Esophagus muscularis mucosa (tissue), 4 donors: ENCODE results near the gene SLC51A. TPM values are rescaled to one million over a fixed set of nuclear protein-coding genes. Genes with fewer than 3 reads are reported as not detected.

Experiments used
- DNase-seq: peaks from one replicate; pipeline ENCODE4 v3.0.0-alpha.2; 2017; ENCODE audit errors: extremely low spot score
- H3K27ac ChIP-seq, 4 donors: fragments of 200-600 bp; sonication (generic); replicated peaks in 1 of 4; 1 replicate in 3 of 4; 2 replicates in 1 of 4; pipeline ENCODE4 v1.5.1; 2016 to 2019; ENCODE audit warnings: mild to moderate bottlenecking in 1 of 4
- H3K27me3 ChIP-seq, 4 donors: fragments of 200-600 bp; sonication (generic); one replicate each; pipeline versions ENCODE4 v1.5.1 to v1.6.0; 2016 to 2019
- H3K36me3 ChIP-seq, 4 donors: fragments of 200-600 bp; sonication (generic); one replicate each; pipeline ENCODE4 v1.5.1; 2016 to 2019
- H3K4me1 ChIP-seq, 4 donors: fragments of 200-600 bp; sonication (generic); one replicate each; pipeline ENCODE4 v1.5.1; 2016 to 2019
- H3K4me3 ChIP-seq, 4 donors: fragments of 200-600 bp; sonication (generic); 1 replicate in 2 of 4; 2 replicates in 2 of 4; pipeline ENCODE4 v1.5.1; 2016 to 2019; ENCODE audit warnings: mild to moderate bottlenecking in 4 of 4, moderate library complexity in 1 of 4
- H3K9me3 ChIP-seq, 4 donors: fragments of 200-600 bp; sonication (generic); 1 replicate in 3 of 4; 2 replicates in 1 of 4; pipeline ENCODE4 v1.5.1; 2016 to 2019
- CTCF ChIP-seq, 3 experiments: fragments of 200-600 bp in 2 of 3; fragments of 450-650 bp in 1 of 3; sonication (generic) in 2 of 3; IDR thresholded peaks; one replicate each; pipeline ENCODE4 v1.5.1; 2017 to 2019; ENCODE audit warnings: antibody characterized with exemption in 3 of 3, mild to moderate bottlenecking in 2 of 3, moderate library complexity in 1 of 3
- EP300 ChIP-seq: sonication (generic); formaldehyde crosslinking; IDR thresholded peaks from one replicate; pipeline ENCODE4 v1.6.1; 2017; ENCODE audit warnings: antibody characterized with exemption
- POLR2A ChIP-seq: fragments of 450-650 bp; IDR thresholded peaks from one replicate; pipeline ENCODE4 v1.6.1; 2017; ENCODE audit warnings: antibody characterized with exemption, moderate library complexity, mild to moderate bottlenecking, low read depth
- POLR2AphosphoS5 ChIP-seq, 2 donors: sonication (generic); formaldehyde crosslinking; IDR thresholded peaks; one replicate each; pipeline ENCODE4 v1.6.1; 2017; ENCODE audit warnings: antibody characterized with exemption in 2 of 2
- WGBS: methylation state at CpG from one replicate; pipeline ENCODE4 v1.1.5; 2018; 5-methylcytosine and 5-hydroxymethylcytosine counted together
- intact Hi-C: fragments of 100-400 bp; cut with DNase I; formaldehyde crosslinking; loops from one replicate; pipeline ENCODE4 v1.15.1; 2023
- total RNA-seq, 4 donors: library from RNA; depleted of rRNA; stranded (reverse); fragments of >200 nt; gene quantifications; one replicate each; pipeline versions ENCODE4 v1.1.0 to v1.2.1, GENCODE V29; 2016

The SLC51A gene
- total RNA-seq, 4 donors from 2014 or later = not detected

GRCh38 chr3:196272826-196273225 lies 56.5 kb downstream of the SLC51A start:
- WGBS = 98% methylated on average over 14 of the region's 14 CpGs
- intact Hi-C loops = no loop called here
- no peak overlapping the region for H3K4me3 ChIP-seq
- no peaks in the 10 kb centered on the region for H3K9me3 ChIP-seq
- DNase-seq = no peak
- H3K27me3 ChIP-seq = no peaks in the 10 kb centered on the region
- H3K27ac ChIP-seq = no peak overlapping the region
- peaks cover 0 to 43% (median 34%) of the 10 kb centered on the region in 4 donors for H3K36me3 ChIP-seq
- TF ChIP-seq EP300 = no peak
- TF ChIP-seq POLR2A = no peak
- TF ChIP-seq CTCF (IDR thresholded peaks at IDR 0.05) = no peak
- TF ChIP-seq POLR2AphosphoS5 (IDR thresholded peaks at IDR 0.05) = no peak
- H3K4me1 ChIP-seq = peaks cover 0 to 12% (median 9%) of the 10 kb centered on the region in 4 donors

- Histone ChIP-seq H3K27ac (no peak overlapping the region), H3K36me3 (peaks cover 0 to 37% (median 29%) of the 10 kb centered on the region in 4 donors), H3K9me3 (no peaks in the 10 kb centered on the region), H3K27me3 (no peaks in the 10 kb centered on the region), H3K4me3 (no peak overlapping the region), H3K4me1 (peaks cover 2 to 10% (median 9%) of the 10 kb centered on the region in 4 donors)
- TF ChIP-seq POLR2AphosphoS5 (IDR thresholded peaks at IDR 0.05) (no peak), EP300 (no peak), POLR2A (no peak), CTCF (IDR thresholded peaks at IDR 0.05) (no peak)
- no peak for DNase-seq
- 97% methylated on average over 6 of the region's 12 CpGs for WGBS
- intact Hi-C loops = no loop called here
Observed at GRCh38 chr3:196273655-196274054, 57.3 kb downstream of the SLC51A start.

- Histone ChIP-seq H3K27ac (no peak overlapping the region), H3K36me3 (peaks cover 0 to 29% (median 21%) of the 10 kb centered on the region in 4 donors), H3K4me1 (peaks cover 12 to 17% (median 13%) of the 10 kb centered on the region in 4 donors), H3K27me3 (no peaks in the 10 kb centered on the region), H3K4me3 (no peak overlapping the region), H3K9me3 (no peaks in the 10 kb centered on the region)
- DNase-seq = no peak
- no peak for TF ChIP-seq EP300
- intact Hi-C loops = no loop called here
- WGBS = 78% methylated on average over 5 of the region's 5 CpGs
Observed at GRCh38 chr3:196274585-196274984, 58.3 kb downstream of the SLC51A start.

GRCh38 chr3:196275126-196275525 lies 58.8 kb downstream of the SLC51A start:
- TF ChIP-seq CTCF (IDR thresholded peaks at IDR 0.05) = no peak
- TF ChIP-seq POLR2A = no peak
- TF ChIP-seq EP300 = no peak
- no peak for TF ChIP-seq POLR2AphosphoS5 (IDR thresholded peaks at IDR 0.05)
- Histone ChIP-seq H3K4me3 (no peak overlapping the region), H3K4me1 (peaks cover 13 to 19% (median 16%) of the 10 kb centered on the region in 4 donors), H3K36me3 (peaks cover 0 to 23% (median 18%) of the 10 kb centered on the region in 4 donors), H3K27me3 (no peaks in the 10 kb centered on the region), H3K27ac (no peak overlapping the region), H3K9me3 (no peaks in the 10 kb centered on the region)
- DNase-seq = no peak
- intact Hi-C loops = no loop called here
- WGBS = 92% methylated on average over 5 of the region's 5 CpGs

GRCh38 chr3:196280689-196281440 lies 64.5 kb downstream of the SLC51A start:
- 82% methylated on average over 7 of the region's 7 CpGs for WGBS
- Histone ChIP-seq H3K27ac (no peak overlapping the region), H3K4me3 (no peak overlapping the region), H3K36me3 (no peaks in the 10 kb centered on the region), H3K27me3 (no peaks in the 10 kb centered on the region), H3K9me3 (no peaks in the 10 kb centered on the region), H3K4me1 (peaks cover 37 to 48% (median 45%) of the 10 kb centered on the region in 4 donors)
- no peak for TF ChIP-seq POLR2AphosphoS5 (IDR thresholded peaks at IDR 0.05)
- no peak for TF ChIP-seq EP300
- TF ChIP-seq CTCF (IDR thresholded peaks at IDR 0.05) = no peak
- TF ChIP-seq POLR2A = no peak
- intact Hi-C loops = no loop called here
- DNase-seq = no peak
